Regular cardiac myocyte (primary cell): ENCODE results near the gene TRIM51. TPM values are rescaled to one million over a fixed set of nuclear protein-coding genes. Genes with fewer than 3 reads are reported as not detected.

Experiments
- total RNA-seq: library from RNA; depleted of rRNA; stranded (reverse); fragments of >200 nt; gene quantifications from 2 replicates; pipeline ENCODE4 v1.2.3, GENCODE V29; 2014

Gene TRIM51
- not detected in 2 replicates for total RNA-seq

GRCh38 chr11:55882997-55883396, at the start of gene TRIM51:
Gene TRIM51 (plus strand): TSS chr11:55883297. CDS start chr11:55885429, 2,132 bp downstream.

GRCh38 chr11:55838452-55838851, 44.6 kb upstream of the TRIM51 start, which contains the start of gene OR5D16:
Gene OR5D16 (plus strand): TSS chr11:55838752. CDS start chr11:55838752, 0 bp downstream.

GRCh38 chr11:55914482-55914881, 31.4 kb downstream of the TRIM51 start, which contains the start of gene OR5W2:
Gene OR5W2 (minus strand): TSS chr11:55914582. CDS start chr11:55914582, 0 bp downstream.

GRCh38 chr11:55936300-55936699, 53.2 kb downstream of the TRIM51 start, which contains the start of gene OR5I1:
Gene OR5I1 (minus strand): TSS chr11:55936400. CDS start chr11:55936400, 0 bp downstream.

Other genes starting within 250 kb of the TRIM51 start
- not detected in 2 replicates for gene OR4P4, start 248.2 kb upstream of the TRIM51 start, total RNA-seq
- gene OR4S2, start 235.0 kb upstream of the TRIM51 start, total RNA-seq: not detected in 2 replicates
- not detected in 2 replicates for gene OR4C6, start 221.1 kb upstream of the TRIM51 start, total RNA-seq
- gene OR5D13, start 109.9 kb upstream of the TRIM51 start, total RNA-seq: not detected in 2 replicates
- gene OR5D14, start 87.7 kb upstream of the TRIM51 start, total RNA-seq: not detected in 2 replicates
- gene OR5L1, start 71.9 kb upstream of the TRIM51 start, total RNA-seq: not detected in 2 replicates
- gene OR5D18, start 63.7 kb upstream of the TRIM51 start, total RNA-seq: not detected in 2 replicates
- gene OR5L2, start 56.1 kb upstream of the TRIM51 start, total RNA-seq: not detected in 2 replicates
- not detected in 2 replicates for gene OR5D16, start 44.5 kb upstream of the TRIM51 start, total RNA-seq
- not detected in 2 replicates for gene OR5W2, start 31.3 kb downstream of the TRIM51 start, total RNA-seq
- not detected in 2 replicates for gene OR5I1, start 53.1 kb downstream of the TRIM51 start, total RNA-seq
- gene OR10AG1, start 86.6 kb downstream of the TRIM51 start, total RNA-seq: not detected in 2 replicates
- gene OR5F1, start 111.3 kb downstream of the TRIM51 start, total RNA-seq: not detected in 2 replicates
- gene OR5AS1, start 144.4 kb downstream of the TRIM51 start, total RNA-seq: not detected in 2 replicates
- gene OR8I2, start 210.0 kb downstream of the TRIM51 start, total RNA-seq: not detected in 2 replicates
- not detected in 2 replicates for gene OR8H2, start 220.4 kb downstream of the TRIM51 start, total RNA-seq
- gene OR8H3, start 239.1 kb downstream of the TRIM51 start, total RNA-seq: not detected in 2 replicates